OCI-LY1 (cell line): ENCODE data around the gene DOCK1.

ENCODE experiments used
- H2AFZ ChIP-seq: fragments of 200-600 bp; sonication (generic), shearing (Covaris generic); 2 replicates; pipeline ENCODE4 v1.6.0; 2014; ENCODE audit warnings: antibody characterized with exemption, mild to moderate bottlenecking, low read length
- H3F3A ChIP-seq: fragments of 200-600 bp; sonication (generic), shearing (Covaris generic); 2 replicates; pipeline ENCODE4 v1.6.0; 2014; ENCODE audit warnings: mild to moderate bottlenecking, antibody characterized with exemption, low read length, moderate library complexity; ENCODE audit not compliant: insufficient read depth
- H3K27ac ChIP-seq: fragments of 200-600 bp; sonication (generic); 2 replicates; pipeline ENCODE4 v1.5.1; 2014; ENCODE audit warnings: low read length, mixed run types, mild to moderate bottlenecking, low read depth; ENCODE audit not compliant: poor library complexity, severe bottlenecking
- H3K27me3 ChIP-seq: fragments of 200-600 bp; sonication (generic); 2 replicates; pipeline ENCODE4 v1.6.0; 2014; ENCODE audit warnings: antibody characterized with exemption, mild to moderate bottlenecking, low read length, moderate library complexity; ENCODE audit not compliant: insufficient read depth
- H3K36me3 ChIP-seq: fragments of 200-600 bp; sonication (generic); 2 replicates; pipeline ENCODE4 v1.6.1; 2014; ENCODE audit warnings: mild to moderate bottlenecking, antibody characterized with exemption, low read length, moderate library complexity, mixed read lengths; ENCODE audit not compliant: insufficient read depth
- H3K4me1 ChIP-seq: fragments of 200-600 bp; sonication (generic); 2 replicates; pipeline ENCODE4 v1.5.1; 2014; ENCODE audit warnings: mild to moderate bottlenecking, low read length, moderate library complexity; ENCODE audit not compliant: insufficient read depth, severe bottlenecking
- H3K4me2 ChIP-seq: fragments of 200-600 bp; sonication (generic), shearing (Covaris generic); 2 replicates; pipeline ENCODE4 v1.6.1; 2014; ENCODE audit warnings: low read length
- H3K4me3 ChIP-seq: fragments of 200-600 bp; sonication (generic); 2 replicates; pipeline ENCODE4 v1.5.1; 2014; ENCODE audit warnings: low read length, low read depth, mild to moderate bottlenecking, mixed read lengths; ENCODE audit not compliant: poor library complexity, severe bottlenecking
- H3K79me2 ChIP-seq: fragments of 200-600 bp; shearing (Covaris generic); 2 replicates; pipeline ENCODE4 v1.6.1; 2016; ENCODE audit warnings: mixed run types, low read length, mixed read lengths; ENCODE audit not compliant: insufficient read depth
- H3K9ac ChIP-seq: fragments of 200-600 bp; sonication (generic), shearing (Covaris generic); 2 replicates; pipeline ENCODE4 v1.6.1; 2014; ENCODE audit warnings: mild to moderate bottlenecking, low read length, mixed read lengths
- H3K9me2 ChIP-seq: fragments of 200-600 bp; sonication (generic), shearing (Covaris generic); 2 replicates; pipeline ENCODE4 v1.6.1; 2014; ENCODE audit warnings: low read depth, mild to moderate bottlenecking, low read length, mixed read lengths
- H3K9me3 ChIP-seq: fragments of 200-600 bp; shearing (Covaris generic); 2 replicates; pipeline ENCODE4 v1.6.1; 2014; ENCODE audit warnings: low read length, mixed read lengths
- H4K20me1 ChIP-seq: fragments of 200-600 bp; sonication (generic), shearing (Covaris generic); 2 replicates; pipeline ENCODE4 v1.6.0; 2016; ENCODE audit warnings: mild to moderate bottlenecking, low read length; ENCODE audit not compliant: insufficient read depth
- EZH2 ChIP-seq: fragments of 200-600 bp; sonication (generic), shearing (Covaris generic); IDR thresholded peaks from 2 replicates; pipeline ENCODE4 v1.8.0; 2017; ENCODE audit warnings: borderline replicate concordance, mixed run types, mild to moderate bottlenecking, antibody characterized with exemption, low read length, moderate library complexity, mixed read lengths
- TF ChIP-seq, protein P1 (sequence below): fragments of 200-600 bp; sonication (generic), shearing (Covaris generic); IDR thresholded peaks from 2 replicates; pipeline ENCODE4 v1.5.1; 2017; ENCODE audit warnings: mild to moderate bottlenecking, antibody characterized with exemption, low read length, moderate library complexity, mixed read lengths

DOCK1 gene

DNA sequence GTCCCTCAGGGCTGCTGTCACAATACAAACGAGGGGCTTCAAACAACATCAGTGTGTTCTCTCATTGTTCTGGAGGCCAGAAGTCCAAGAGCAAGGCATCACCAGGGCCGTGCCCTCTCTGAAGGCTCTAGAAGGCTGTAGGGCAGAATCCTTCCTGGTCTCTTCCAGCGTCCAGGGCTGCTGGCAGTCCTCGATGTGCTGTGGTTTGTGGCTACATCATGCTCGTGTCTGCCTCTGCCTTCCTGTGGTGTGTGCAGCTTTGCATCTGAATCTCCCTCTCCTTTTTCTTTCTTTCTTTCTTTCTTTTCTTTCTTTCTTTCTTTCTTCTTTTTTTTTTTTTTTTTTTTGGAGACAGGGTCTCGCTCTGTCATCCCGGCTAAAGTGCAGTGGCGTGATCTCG lies 187.7 kb downstream of the DOCK1 start:
- TF ChIP-seq EZH2, result no peak
- TF ChIP-seq, protein P1, sequence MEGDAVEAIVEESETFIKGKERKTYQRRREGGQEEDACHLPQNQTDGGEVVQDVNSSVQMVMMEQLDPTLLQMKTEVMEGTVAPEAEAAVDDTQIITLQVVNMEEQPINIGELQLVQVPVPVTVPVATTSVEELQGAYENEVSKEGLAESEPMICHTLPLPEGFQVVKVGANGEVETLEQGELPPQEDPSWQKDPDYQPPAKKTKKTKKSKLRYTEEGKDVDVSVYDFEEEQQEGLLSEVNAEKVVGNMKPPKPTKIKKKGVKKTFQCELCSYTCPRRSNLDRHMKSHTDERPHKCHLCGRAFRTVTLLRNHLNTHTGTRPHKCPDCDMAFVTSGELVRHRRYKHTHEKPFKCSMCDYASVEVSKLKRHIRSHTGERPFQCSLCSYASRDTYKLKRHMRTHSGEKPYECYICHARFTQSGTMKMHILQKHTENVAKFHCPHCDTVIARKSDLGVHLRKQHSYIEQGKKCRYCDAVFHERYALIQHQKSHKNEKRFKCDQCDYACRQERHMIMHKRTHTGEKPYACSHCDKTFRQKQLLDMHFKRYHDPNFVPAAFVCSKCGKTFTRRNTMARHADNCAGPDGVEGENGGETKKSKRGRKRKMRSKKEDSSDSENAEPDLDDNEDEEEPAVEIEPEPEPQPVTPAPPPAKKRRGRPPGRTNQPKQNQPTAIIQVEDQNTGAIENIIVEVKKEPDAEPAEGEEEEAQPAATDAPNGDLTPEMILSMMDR, result no peak
- Histone ChIP-seq H3K4me1 (no peaks in the 10 kb centered on the region), H3K27ac (no peak overlapping the region), H3K9me3 (no peaks in the 10 kb centered on the region), H3K27me3 (no peaks in the 10 kb centered on the region), H3K4me2 (no peak overlapping the region), H4K20me1 (no peaks in the 10 kb centered on the region), H2AFZ (no peak overlapping the region), H3K79me2 (no peaks in the 10 kb centered on the region), H3F3A (no peaks in the 10 kb centered on the region), H3K36me3 (no peaks in the 10 kb centered on the region), H3K9ac (no peak overlapping the region), H3K4me3 (no peak overlapping the region), H3K9me2 (no peaks in the 10 kb centered on the region)

- no peaks in the 10 kb centered on the region for H3K4me1 ChIP-seq
- no peaks in the 10 kb centered on the region for H3K79me2 ChIP-seq
- no peaks in the 10 kb centered on the region for H3F3A ChIP-seq
- H3K27ac ChIP-seq, result no peak overlapping the region
- no peaks in the 10 kb centered on the region for H3K36me3 ChIP-seq
- H3K4me3 ChIP-seq, result no peak overlapping the region
- H4K20me1 ChIP-seq, result no peaks in the 10 kb centered on the region
- no peaks in the 10 kb centered on the region for H3K9me2 ChIP-seq
- H2AFZ ChIP-seq, result no peak overlapping the region
- no peaks in the 10 kb centered on the region for H3K9me3 ChIP-seq
- H3K27me3 ChIP-seq, result no peaks in the 10 kb centered on the region
- H3K9ac ChIP-seq, result no peak overlapping the region
- no peak overlapping the region for H3K4me2 ChIP-seq
- no peak for TF ChIP-seq EZH2
- TF ChIP-seq, protein P1, result no peak
Measured at GRCh38 chr10:127094984-127095383, 189.8 kb downstream of the DOCK1 start.

GRCh38 chr10:127100983-127101615 lies 195.9 kb downstream of the DOCK1 start:
- H3K4me1 ChIP-seq, result no peaks in the 10 kb centered on the region
- H3K36me3 ChIP-seq, result no peaks in the 10 kb centered on the region
- H2AFZ ChIP-seq, result no peak overlapping the region
- H3F3A ChIP-seq, result no peaks in the 10 kb centered on the region
- H3K4me3 ChIP-seq, result no peak overlapping the region
- no peaks in the 10 kb centered on the region for H4K20me1 ChIP-seq
- TF ChIP-seq, protein P1, result no peak
- TF ChIP-seq EZH2, result no peak
- no peak overlapping the region for H3K4me2 ChIP-seq
- H3K9ac ChIP-seq, result no peak overlapping the region
- no peaks in the 10 kb centered on the region for H3K27me3 ChIP-seq
- H3K27ac ChIP-seq, result no peak overlapping the region
- H3K9me2 ChIP-seq, result no peaks in the 10 kb centered on the region
- H3K9me3 ChIP-seq, result no peaks in the 10 kb centered on the region
- no peaks in the 10 kb centered on the region for H3K79me2 ChIP-seq
